ENCODE results near the gene CIP2A. TPM values are rescaled to one million over a fixed set of nuclear protein-coding genes. Genes with fewer than 3 reads are reported as not detected.

CIP2A gene
- total RNA-seq, 1 donor from 2014 or later = 23.7 TPM

DNA sequence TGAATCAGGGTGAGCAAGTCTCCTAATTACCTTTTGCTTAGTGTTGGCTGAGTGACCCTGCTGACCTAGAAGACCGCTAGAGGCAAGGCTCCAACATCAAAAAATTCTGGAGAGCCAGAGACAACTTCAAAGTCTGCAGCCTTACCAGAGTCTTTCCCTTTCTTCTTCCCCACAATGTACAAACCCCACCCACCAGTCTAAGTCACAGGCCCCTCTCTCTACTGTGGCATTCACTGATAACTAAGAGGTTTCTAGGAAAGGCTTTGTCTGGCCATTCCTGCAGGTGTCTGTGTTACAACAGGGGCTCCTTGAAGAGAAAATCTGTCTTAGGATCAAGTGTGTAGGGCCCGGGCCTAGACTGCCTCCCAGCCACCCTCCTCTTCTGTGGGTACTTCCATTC is 79.4 kb downstream of the CIP2A start:
- no peak for DNase-seq

DNA sequence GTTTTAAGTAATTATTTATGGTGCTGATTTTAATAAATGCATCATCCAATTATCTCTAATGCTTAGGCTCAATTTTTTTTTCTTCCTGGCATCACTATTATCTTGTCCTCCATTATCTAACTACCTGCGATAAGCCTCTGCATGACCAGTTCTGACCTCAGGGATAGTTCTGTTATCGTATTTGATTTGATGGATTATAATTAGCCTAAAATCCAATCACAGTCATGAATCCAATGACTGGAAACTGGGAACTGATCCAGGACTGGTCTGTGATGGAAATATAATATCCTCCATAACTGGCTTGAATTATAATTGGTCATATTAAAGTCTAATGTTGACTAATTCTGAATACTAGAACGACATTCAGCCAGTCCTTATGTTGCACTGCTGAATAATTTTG is 80.0 kb downstream of the CIP2A start:
- no peak for DNase-seq

DNA sequence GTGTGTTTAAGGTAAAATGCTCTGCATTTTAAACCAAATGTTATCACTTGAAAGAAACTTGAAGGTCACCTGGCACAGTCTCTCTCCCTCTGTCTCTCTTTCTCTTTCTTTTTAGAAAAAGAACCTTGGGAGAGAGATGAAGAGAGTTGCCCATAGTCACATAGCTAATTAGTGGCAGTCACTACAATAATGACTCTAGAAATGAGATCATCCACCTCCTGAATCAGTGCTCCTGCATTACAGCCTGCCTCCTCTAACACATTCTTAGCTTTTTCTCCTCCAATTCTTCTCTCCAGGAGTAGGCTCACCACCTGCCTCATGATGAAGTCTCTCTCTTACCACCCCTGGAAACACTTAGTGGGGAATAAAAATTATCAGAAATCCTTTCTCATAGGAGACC is 81.3 kb downstream of the CIP2A start:
- no peak for DNase-seq

DNA sequence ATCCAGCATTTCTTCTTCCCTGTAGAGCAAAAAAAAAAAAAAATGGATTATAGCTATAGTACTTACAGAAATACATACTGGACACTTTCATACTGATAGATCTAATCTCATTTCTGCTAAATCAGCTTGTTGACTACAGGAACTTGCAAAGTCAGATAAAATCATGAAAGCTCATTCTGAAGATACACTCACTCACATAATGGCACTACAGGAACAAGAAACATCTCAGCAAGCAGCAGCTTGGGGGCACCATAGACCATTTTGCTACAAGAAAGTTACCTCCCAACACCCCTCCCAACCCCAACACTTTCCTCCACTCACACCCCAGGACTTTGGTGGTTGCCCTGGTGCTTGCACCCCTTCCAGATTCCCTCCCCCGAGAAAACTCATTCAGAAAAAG is 83.4 kb downstream of the CIP2A start:
- DNase-seq = no peak

DNA sequence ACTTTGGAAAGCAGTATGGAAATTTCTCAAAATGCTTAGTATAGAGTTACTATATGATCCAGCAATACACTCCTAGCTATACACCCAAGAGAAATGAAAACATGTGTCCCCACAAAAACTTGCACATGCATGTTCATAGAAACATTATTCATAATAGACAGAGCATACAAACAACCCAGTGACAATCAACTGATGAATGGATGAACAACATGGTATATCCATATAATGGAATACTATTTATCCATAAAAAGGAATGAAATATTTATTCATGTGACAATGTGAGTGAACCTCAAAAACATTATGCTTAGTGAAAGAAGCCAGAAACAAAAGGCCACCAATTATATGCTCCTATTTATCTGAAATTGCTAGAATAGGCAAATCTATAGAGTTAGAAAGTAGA is 85.5 kb downstream of the CIP2A start:
- DNase-seq = no peak

DNA sequence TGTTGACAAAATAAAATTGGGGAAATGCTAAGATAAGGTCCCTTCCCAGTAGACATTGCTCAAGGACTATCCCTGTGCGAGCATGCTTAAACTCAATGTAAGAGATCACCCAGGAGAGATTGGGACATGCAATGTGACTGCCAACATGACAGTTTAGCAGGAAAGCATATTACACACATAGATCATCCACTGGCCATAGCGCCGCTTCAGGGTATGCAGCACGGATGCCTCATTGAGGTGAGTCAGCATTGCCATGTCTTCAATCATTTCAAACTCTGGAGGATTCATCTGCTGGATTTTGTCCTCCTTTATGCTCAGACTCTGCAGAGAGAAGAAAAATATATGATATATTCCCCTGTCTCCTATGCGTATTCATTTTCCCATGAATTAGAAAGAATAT is 87.7 kb downstream of the CIP2A start:
- DNase-seq = no peak

DNA sequence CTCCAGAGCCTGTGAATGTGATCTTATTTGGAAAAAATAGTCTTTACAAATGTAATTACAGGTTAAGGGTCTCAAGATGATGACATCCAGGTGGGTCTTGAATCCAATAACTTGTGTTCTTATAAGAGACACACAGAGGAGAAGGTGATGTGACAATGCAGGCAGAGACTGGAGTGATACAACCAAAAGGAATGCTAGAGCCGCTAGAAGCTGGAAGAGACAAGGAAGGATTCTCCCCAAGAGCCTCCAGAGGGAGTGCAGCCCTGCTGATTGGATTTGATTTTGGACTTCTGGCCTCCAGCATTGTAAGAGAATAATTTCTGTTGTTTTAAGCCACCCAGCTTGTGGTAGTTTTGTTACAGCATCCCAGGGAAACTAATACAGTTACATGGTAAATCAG is 88.5 kb downstream of the CIP2A start:
- no peak for DNase-seq

Small RNAs within 50 kb of the gene (small RNA-seq; reads per million reads assigned to genes)
- not detected for gene RF00156

Other genes starting within 250 kb of the CIP2A start
- 0.31 TPM for gene MYH15, start 78.8 kb downstream of the CIP2A start, total RNA-seq
- gene DZIP3, start 284 bp upstream of the CIP2A start, total RNA-seq = 59.6 TPM
- not detected for gene RETNLB, start 168.0 kb upstream of the CIP2A start, total RNA-seq
- not detected for gene TRAT1, start 233.3 kb upstream of the CIP2A start, total RNA-seq